ENCODE measurements around the gene FGFRL1. TPM values are rescaled to one million over a fixed set of nuclear protein-coding genes. Genes with fewer than 3 reads are reported as not detected.

The FGFRL1 gene
- total and polyA plus RNA-seq, 2 of the 13 experiments (the other 11 are each of a cell fraction or from before 2014, with no cell fraction given) = 19.1 to 30.6 TPM

GRCh38 chr4:1008840-1009541 is 2.4 kb upstream of the FGFRL1 start (continued):
- TF ChIP-seq NAIF1 (CRISPR knock-in tag; IDR thresholded peaks at IDR 0.05; ENCODE audit: borderline replicate concordance) = no peak
- 0 out of 2 replicates have a peak, but pooled peaks have one; percentile 42 for TF ChIP-seq ZNF558 (CRISPR knock-in tag; IDR thresholded peaks at IDR 0.05; ENCODE audit: borderline replicate concordance)
- TF ChIP-seq ATF6 (CRISPR knock-in tag; conservative IDR thresholded peaks at IDR 0.05) = no peak
- no peak for TF ChIP-seq ZNF839 (CRISPR knock-in tag; IDR thresholded peaks at IDR 0.05; ENCODE audit: borderline replicate concordance)
- peak; percentile 24; the same call in 1 of the 2 replicates for TF ChIP-seq ARID4A (CRISPR knock-in tag; IDR thresholded peaks at IDR 0.05; ENCODE audit: borderline replicate concordance)
- TF ChIP-seq ZZZ3 (CRISPR knock-in tag; IDR thresholded peaks at IDR 0.05; ENCODE audit: borderline replicate concordance) = no peak
- no peak for TF ChIP-seq ZNF788 (CRISPR knock-in tag; IDR thresholded peaks at IDR 0.05; ENCODE audit: borderline replicate concordance)
- peak; percentile 50 for TF ChIP-seq SRSF1 (optimal IDR thresholded peaks at IDR 0.05; ENCODE audit: low read depth, low read length)
- peak; percentile 15; the same call in 1 of the 2 replicates for TF ChIP-seq SALL1 (CRISPR knock-in tag; IDR thresholded peaks at IDR 0.05)
- 0 out of 2 replicates have a peak, but pooled peaks have one; percentile 43 for TF ChIP-seq HNF1B (CRISPR knock-in tag; IDR thresholded peaks at IDR 0.05)
- TF ChIP-seq ZEB1 (IDR thresholded peaks at IDR 0.05; ENCODE audit: insufficient replicate concordance, low read depth) = no peak
- TF ChIP-seq ZMAT3 (CRISPR knock-in tag; conservative IDR thresholded peaks at IDR 0.05) = peak; percentile 59; the same call in 1 of the 2 replicates
- TF ChIP-seq SRY (CRISPR knock-in tag; IDR thresholded peaks at IDR 0.05) = no peak
- TF ChIP-seq CHD4 (IDR thresholded peaks at IDR 0.05; ENCODE audit: borderline replicate concordance, low read length) = no peak
- TF ChIP-seq POGK (CRISPR knock-in tag; conservative IDR thresholded peaks at IDR 0.05) = no peak
- 0 out of 2 replicates have a peak, but pooled peaks have one; percentile 22 for TF ChIP-seq SMAD1 (CRISPR knock-in tag; IDR thresholded peaks at IDR 0.05; ENCODE audit: borderline replicate concordance, low read depth)
- TF ChIP-seq SP5 (CRISPR knock-in tag; IDR thresholded peaks at IDR 0.05; ENCODE audit: borderline replicate concordance, low read depth) = peak; percentile 18; the same call in 1 of the 2 replicates
- no peak for TF ChIP-seq HOXA9 (CRISPR knock-in tag; IDR thresholded peaks at IDR 0.05; ENCODE audit: borderline replicate concordance)
- no peak for TF ChIP-seq ZFP1 (CRISPR knock-in tag; IDR thresholded peaks at IDR 0.05)

Measured in HepG2 (cell line).